Measurements from ENCODE around the gene PCDHB2. TPM values are rescaled to one million over a fixed set of nuclear protein-coding genes. Genes with fewer than 3 reads are reported as not detected.
A peak's percentile ranks its signal among the peaks of the same experiment; 100 is the strongest.
"Not testable (repeated sequence)": the region's sequence is repeated elsewhere in the genome, so short reads cannot be mapped to it uniquely, and the experiment has no call there.

PCDHB2 gene
- 0.27 TPM for total RNA-seq

DNA sequence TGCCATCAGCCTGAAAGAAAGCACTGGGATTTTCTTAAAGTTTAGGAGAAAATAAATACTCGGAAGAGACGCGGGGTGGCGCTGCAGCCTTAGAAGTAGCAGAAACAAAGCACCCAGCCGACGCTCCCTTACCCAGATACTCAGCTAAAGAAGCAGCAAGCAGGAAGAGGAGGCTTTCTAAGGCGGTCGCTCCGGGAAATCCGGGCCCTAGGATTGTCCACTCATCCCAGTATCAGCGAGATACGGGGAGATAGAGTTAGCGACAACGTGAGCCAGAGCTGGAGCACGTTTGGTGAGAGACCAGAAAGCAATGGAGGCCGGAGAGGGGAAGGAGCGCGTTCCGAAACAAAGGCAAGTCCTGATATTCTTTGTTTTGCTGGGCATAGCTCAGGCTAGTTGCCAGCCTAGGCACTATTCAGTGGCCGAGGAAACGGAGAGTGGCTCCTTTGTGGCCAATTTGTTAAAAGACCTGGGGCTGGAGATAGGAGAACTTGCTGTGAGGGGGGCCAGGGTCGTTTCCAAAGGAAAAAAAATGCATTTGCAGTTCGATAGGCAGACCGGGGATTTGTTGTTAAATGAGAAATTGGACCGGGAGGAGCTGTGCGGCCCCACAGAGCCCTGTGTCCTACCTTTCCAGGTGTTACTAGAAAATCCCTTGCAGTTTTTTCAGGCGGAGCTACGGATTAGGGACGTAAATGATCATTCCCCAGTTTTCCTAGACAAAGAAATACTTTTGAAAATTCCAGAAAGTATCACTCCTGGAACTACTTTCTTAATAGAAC, at the start of gene PCDHB2:
Gene PCDHB2, plus strand, starts transcription at position 135 of the 782 bp plus-strand sequence. Its CDS starts 176 bp downstream, at position 311.
- DNase-seq (ENCODE audit: low read depth in 2 of 3, low spot score in 2 of 3), result peak in 1 of 3 donors; percentile 5

- DNase-seq (ENCODE audit: low read depth in 2 of 3, low spot score in 2 of 3), result no peak
These were observed 43.5 kb upstream of the PCDHB2 start, which contains the start of gene PCDHB1 for GRCh38 chr5:141050622-141051520. TSS of gene PCDHB1 (plus strand) at chr5:141051374. CDS start at chr5:141051471, 97 bp downstream.

- DNase-seq (ENCODE audit: low read depth in 2 of 3, low spot score in 2 of 3), result no peak
These were observed 42.9 kb upstream of the PCDHB2 start for GRCh38 chr5:141051521-141051866.

DNA sequence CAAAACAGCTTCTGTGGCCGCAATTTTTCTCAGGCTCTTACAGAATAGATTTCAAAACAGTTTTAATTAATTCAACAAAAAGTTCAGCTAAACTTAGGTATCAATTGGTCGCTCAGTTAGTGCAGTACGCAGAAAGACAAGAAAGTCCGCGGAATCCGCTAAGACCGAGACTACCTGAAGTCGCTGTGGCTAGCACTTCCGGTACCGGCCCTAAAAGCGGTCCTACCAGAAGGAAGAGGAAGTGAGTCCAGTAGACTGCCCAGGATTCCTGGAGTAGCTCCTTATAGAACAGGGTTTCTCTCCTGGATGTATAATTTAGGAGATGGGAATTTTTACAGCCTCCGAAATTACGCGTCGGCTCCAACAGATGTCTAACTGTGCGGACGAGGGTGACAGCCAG, 16.6 kb upstream of the PCDHB2 start:
- no peak for DNase-seq (ENCODE audit: low read depth in 2 of 3, low spot score in 2 of 3)

GRCh38 chr5:141082228-141082627, 12.2 kb upstream of the PCDHB2 start:
- no peak for DNase-seq (ENCODE audit: low read depth in 2 of 3, low spot score in 2 of 3)

DNA sequence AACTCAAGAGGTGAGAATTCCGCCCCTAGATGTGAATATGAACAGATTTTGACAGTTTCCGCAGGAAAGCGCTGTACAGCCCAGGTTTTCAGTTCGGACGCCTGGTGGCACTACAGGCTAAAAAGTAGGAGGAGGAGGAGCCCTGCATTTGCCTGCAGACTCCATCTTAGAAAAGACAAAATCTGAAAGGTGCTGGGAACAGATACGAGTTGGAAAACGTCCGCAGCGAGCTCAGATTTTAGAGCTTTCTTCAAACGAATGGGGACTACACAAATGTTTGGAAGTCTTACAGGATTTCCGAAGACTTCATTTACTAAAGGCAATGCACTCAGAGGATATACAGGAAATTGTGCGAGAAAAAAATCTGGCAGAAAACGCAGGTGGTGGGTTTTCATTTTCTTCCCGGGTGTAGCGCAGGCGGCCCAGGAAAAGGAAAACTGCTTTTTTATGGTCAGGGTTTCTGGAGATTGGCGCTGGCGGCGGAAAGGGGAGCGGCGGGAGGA, 9.9 kb upstream of the PCDHB2 start:
- DNase-seq (ENCODE audit: low read depth in 2 of 3, low spot score in 2 of 3), result peak in 2 of 3 donors; percentile 20 to 47

DNA sequence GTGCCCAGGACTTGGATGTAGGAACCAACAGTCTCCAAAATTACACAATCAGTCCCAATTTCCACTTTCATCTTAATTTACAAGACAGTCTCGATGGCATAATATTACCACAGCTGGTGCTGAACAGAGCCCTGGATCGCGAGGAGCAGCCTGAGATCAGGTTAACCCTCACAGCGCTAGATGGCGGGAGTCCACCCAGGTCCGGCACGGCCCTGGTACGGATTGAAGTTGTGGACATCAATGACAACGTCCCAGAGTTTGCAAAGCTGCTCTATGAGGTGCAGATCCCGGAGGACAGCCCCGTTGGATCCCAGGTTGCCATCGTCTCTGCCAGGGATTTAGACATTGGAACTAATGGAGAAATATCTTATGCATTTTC, 837 bp downstream of the PCDHB2 start:
- no peak for DNase-seq (ENCODE audit: low read depth in 2 of 3, low spot score in 2 of 3)

DNA sequence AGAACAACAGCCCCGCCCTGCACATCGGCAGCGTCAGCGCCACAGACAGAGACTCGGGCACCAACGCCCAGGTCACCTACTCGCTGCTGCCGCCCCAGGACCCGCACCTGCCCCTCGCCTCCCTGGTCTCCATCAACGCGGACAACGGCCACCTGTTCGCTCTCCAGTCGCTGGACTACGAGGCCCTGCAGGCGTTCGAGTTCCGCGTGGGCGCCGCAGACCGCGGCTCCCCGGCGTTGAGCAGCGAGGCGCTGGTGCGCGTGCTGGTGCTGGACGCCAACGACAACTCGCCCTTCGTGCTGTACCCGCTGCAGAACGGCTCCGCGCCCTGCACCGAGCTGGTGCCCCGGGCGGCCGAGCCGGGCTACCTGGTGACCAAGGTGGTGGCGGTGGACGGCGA, 1.8 kb downstream of the PCDHB2 start:
- not testable (repeated sequence) for DNase-seq (ENCODE audit: low read depth in 2 of 3, low spot score in 2 of 3)

DNA sequence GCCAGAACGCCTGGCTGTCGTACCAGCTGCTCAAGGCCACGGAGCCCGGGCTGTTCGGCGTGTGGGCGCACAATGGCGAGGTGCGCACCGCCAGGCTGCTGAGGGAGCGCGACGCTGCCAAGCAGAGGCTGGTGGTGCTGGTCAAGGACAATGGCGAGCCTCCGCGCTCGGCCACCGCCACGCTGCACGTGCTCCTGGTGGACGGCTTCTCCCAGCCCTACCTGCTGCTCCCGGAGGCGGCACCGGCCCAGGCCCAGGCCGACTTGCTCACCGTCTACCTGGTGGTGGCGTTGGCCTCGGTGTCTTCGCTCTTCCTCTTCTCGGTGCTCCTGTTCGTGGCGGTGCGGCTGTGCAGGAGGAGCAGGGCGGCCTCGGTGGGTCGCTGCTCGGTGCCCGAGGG, 2.2 kb downstream of the PCDHB2 start:
- not testable (repeated sequence) for DNase-seq (ENCODE audit: low read depth in 2 of 3, low spot score in 2 of 3)

GRCh38 chr5:141100243-141100805, 5.9 kb downstream of the PCDHB2 start, which contains the start of gene PCDHB3:
TSS of gene PCDHB3 (plus strand) at chr5:141100473. CDS start at chr5:141100650, 177 bp downstream.
- DNase-seq (ENCODE audit: low read depth in 2 of 3, low spot score in 2 of 3), result peak in 1 of 3 donors; percentile 41

DNA sequence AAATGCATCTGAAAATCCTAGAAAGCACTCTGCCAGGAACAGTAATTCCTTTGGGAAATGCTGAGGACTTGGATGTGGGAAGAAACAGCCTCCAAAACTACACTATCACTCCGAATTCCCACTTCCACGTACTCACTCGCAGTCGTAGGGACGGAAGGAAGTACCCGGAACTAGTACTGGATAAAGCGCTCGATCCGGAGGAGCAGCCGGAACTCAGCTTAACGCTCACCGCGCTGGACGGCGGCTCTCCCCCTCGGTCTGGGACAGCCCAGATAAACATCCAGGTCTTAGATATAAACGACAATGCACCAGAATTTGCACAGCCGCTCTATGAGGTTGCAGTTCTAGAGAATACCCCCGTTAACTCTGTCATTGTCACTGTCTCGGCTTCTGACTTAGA, 6.6 kb downstream of the PCDHB2 start:
- DNase-seq (ENCODE audit: low read depth in 2 of 3, low spot score in 2 of 3), result no peak

GRCh38 chr5:141102070-141102469, 7.7 kb downstream of the PCDHB2 start:
- not testable (repeated sequence) for DNase-seq (ENCODE audit: low read depth in 2 of 3, low spot score in 2 of 3)

DNA sequence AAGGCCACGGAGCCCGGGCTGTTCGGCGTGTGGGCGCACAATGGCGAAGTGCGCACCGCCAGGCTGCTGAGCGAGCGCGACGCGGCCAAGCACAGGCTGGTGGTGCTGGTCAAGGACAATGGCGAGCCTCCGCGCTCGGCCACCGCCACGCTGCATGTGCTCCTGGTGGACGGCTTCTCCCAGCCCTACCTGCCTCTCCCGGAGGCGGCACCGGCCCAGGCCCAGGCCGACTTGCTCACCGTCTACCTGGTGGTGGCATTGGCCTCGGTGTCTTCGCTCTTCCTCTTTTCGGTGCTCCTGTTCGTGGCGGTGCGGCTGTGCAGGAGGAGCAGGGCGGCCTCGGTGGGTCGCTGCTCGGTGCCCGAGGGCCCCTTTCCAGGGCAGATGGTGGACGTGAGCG, 8.1 kb downstream of the PCDHB2 start:
- DNase-seq (ENCODE audit: low read depth in 2 of 3, low spot score in 2 of 3), result not testable (repeated sequence)

GRCh38 chr5:141105350-141105749, 10.9 kb downstream of the PCDHB2 start:
- DNase-seq (ENCODE audit: low read depth in 2 of 3, low spot score in 2 of 3), result no peak

- no peak for DNase-seq (ENCODE audit: low read depth in 2 of 3, low spot score in 2 of 3)
These were observed 24.8 kb downstream of the PCDHB2 start for GRCh38 chr5:141119250-141119649.

DNA sequence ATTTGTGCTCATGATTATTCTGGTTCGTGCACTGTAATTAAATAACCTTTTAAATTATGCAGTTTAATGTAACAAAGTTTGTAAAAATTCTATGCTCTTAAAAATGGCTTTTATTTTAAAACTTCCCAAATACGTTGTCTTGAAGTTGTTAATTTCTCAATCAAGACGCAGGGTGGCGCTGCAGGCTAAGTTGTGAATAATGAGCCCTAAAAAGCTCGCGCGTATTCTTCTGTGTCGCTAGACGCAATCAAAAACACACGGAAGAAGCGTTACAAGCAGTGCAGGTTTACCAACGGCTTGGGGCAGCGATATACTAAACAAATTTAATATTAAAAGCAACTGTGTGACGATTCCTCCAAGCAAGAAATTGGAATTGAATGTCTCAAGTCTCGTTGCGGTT, 27.1 kb downstream of the PCDHB2 start, which contains the start of gene PCDHB4:
Gene PCDHB4, plus strand, starts transcription at position 256 of the 400 bp plus-strand sequence. CDS start 181 bp downstream, outside the sequence.
- peak in 1 of 3 donors; percentile 21 for DNase-seq (ENCODE audit: low read depth in 2 of 3, low spot score in 2 of 3)

- DNase-seq (ENCODE audit: low read depth in 2 of 3, low spot score in 2 of 3), result no peak
These were observed 27.6 kb downstream of the PCDHB2 start for GRCh38 chr5:141121985-141122384.

- not testable (repeated sequence) for DNase-seq (ENCODE audit: low read depth in 2 of 3, low spot score in 2 of 3)
These were observed 29.2 kb downstream of the PCDHB2 start for GRCh38 chr5:141123396-141124135.

- no peak for DNase-seq (ENCODE audit: low read depth in 2 of 3, low spot score in 2 of 3)
These were observed 32.9 kb downstream of the PCDHB2 start for GRCh38 chr5:141127305-141127704.

All from hematopoietic multipotent progenitor cell (in vitro differentiated cells).